GM13977 (cell line): Measurements from ENCODE around the gene BCAS1.

Experiments
- DNase-seq: peaks from one replicate; pipeline ENCODE4 v3.0.0; 2012; ENCODE audit warnings: low spot score
- in situ Hi-C: fragments of 300-500 bp; cut with MboI; formaldehyde crosslinking; loops from one replicate; pipeline ENCODE4 v1.12.0; 2022; ENCODE audit warnings: low sequenced_read_pairs, low pct_unique_long_range_greater_than_20kb, mixed read lengths, inconsistent platforms; ENCODE audit not compliant: unreplicated experiment
- TF ChIP-seq, protein P1 (sequence below): IDR thresholded peaks from 2 replicates; pipeline ENCODE4 v1.5.1; 2012; ENCODE audit warnings: mild to moderate bottlenecking, control low read depth; ENCODE audit not compliant: insufficient read depth; ENCODE audit errors: extremely low read depth, missing control alignments

Gene BCAS1

DNA sequence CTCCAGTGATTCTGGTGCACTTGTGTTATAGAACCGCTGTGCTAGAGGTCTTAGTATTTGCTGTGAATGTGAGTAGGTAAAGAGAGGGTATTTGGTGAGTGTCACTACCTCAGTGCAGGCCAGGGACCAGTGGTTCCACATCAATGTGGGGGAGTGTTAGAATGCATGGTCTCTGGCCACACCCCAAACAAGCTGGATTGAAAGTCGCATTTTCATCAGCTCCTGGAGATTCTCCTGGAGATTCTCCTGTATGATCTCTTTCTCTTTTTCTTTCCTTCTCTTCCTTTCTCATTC is 26.8 kb upstream of the BCAS1 start:
- no peak for DNase-seq
- TF ChIP-seq, protein P1, sequence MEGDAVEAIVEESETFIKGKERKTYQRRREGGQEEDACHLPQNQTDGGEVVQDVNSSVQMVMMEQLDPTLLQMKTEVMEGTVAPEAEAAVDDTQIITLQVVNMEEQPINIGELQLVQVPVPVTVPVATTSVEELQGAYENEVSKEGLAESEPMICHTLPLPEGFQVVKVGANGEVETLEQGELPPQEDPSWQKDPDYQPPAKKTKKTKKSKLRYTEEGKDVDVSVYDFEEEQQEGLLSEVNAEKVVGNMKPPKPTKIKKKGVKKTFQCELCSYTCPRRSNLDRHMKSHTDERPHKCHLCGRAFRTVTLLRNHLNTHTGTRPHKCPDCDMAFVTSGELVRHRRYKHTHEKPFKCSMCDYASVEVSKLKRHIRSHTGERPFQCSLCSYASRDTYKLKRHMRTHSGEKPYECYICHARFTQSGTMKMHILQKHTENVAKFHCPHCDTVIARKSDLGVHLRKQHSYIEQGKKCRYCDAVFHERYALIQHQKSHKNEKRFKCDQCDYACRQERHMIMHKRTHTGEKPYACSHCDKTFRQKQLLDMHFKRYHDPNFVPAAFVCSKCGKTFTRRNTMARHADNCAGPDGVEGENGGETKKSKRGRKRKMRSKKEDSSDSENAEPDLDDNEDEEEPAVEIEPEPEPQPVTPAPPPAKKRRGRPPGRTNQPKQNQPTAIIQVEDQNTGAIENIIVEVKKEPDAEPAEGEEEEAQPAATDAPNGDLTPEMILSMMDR, result no peak
- in situ Hi-C loops, result no loop called here

DNA sequence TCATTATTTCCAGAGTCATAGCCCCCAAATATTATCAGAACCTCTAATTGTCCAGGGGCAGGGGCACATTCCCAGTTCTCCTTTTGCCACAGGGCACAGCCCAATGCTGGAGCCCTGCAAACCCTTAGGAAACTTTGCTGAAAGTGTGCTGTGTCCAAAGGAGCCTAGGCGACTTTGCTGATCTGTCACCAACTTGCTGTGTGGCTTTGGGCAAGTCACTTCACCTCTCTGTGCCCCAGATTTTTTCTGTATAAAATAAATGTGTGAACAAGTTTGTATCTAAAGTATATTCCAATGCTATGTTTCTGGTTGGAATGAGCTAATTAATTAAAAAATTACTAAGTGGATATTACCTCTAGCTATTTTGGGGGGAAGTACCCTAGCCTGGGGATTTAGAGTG is 25.4 kb upstream of the BCAS1 start:
- TF ChIP-seq, protein P1, result no peak
- in situ Hi-C loops, result no loop called here
- no peak for DNase-seq

DNA sequence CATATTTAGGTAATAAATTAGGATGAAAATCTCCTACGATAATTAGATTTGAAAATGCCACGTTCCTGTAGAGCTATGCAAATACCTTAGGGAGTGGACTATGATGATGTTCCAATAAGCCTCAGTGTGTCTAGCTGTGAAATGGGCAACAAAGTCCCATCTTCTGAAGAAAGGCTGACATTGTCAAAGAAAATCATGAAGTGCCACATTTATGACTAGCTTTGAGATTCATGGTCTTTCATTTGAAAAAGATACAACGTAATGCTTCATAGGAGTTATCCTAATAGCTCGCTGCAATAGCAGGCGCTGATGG is 23.8 kb upstream of the BCAS1 start:
- in situ Hi-C loops, result no loop called here
- DNase-seq, result no peak
- TF ChIP-seq, protein P1, result no peak

DNA sequence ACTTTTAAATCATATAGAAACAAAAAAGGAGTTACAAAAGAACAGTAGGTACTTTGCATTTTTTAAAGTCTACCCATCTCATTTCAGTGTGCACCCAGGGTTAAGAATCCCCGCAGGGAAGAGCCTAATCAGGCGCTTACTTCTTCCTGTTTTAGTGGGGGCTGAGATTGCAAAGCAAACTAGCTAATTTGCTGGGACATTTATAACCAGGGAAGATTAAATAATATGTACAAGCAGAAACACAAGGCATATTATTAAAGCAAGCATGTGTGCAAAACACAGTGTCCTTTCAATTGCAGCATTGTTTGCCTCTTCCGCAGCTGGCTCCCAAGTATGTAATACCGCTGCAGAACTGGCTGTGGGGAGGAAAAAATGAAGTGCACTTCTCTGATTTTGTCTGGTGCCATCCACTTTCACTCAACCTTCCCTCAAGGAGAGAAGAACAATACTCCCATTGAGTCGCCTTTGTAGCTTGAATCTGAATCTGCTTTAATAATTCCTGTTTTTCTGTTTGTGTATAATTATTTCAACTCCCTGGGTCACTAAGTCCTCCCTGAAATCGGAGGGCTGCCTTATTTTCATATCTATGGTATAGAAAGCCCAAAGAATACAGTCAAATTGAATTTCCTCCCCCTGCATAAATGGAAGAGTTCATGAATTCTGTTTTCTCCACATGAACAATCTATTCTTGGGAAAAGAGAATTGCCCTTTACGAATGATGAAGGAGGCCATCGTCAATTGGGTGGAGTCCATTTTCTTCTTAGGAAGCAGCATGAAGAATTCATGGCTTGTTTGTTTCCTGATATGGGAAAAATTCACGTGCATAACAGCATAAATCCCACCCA is 23.3 kb upstream of the BCAS1 start:
- TF ChIP-seq, protein P1, result no peak
- in situ Hi-C loops, result no loop called here
- no peak for DNase-seq

DNA sequence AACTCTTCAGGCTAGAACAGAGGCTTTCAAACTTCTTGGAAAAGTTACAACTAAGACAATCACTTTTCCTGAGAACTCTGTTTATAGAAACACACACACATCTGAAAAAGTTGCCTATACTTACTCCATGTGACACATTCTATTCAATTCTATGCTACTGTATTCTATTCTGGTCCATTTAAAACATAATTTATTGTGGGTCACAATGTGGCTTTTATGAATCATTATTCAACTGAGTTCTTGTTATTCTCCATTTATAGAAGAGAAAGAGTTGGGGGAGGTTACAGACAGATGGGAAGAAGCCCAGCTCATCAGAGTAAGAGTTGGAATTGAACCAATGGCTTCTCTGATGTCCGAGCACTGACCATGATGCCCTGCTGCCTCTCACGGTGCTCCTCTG is 21.6 kb upstream of the BCAS1 start:
- TF ChIP-seq, protein P1, result no peak
- in situ Hi-C loops, result no loop called here
- DNase-seq, result no peak

DNA sequence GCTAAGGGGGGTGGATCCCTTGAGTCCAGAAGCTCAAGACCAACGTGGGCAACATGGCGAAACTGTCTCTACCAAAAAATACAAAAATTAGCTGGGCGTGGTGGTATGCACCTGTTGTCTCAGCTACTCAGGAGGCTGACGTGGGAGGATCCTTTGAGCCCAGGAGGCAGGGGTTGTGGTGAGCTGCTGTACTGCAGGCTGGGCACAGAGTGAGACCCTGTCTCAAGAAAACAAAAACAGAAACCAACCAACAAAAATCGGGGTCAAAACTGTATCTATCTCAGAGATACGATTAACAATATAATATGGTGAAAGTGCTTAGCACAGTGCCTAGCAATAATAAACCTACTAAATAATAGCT is 20.7 kb upstream of the BCAS1 start:
- in situ Hi-C loops, result no loop called here
- no peak for DNase-seq
- TF ChIP-seq, protein P1, result no peak
